HG02973 (cell line): ENCODE data around the gene CDPF1.
"Not testable (repeated sequence)": the region's sequence is repeated elsewhere in the genome, so short reads cannot be mapped to it uniquely, and the experiment has no call there.

Experiments used
- ATAC-seq: cut with Tn5 transposase; IDR thresholded peaks from one replicate; pipeline ENCODE4 v1.9.1; 2021; ENCODE audit warnings: moderate library complexity; ENCODE audit not compliant: unreplicated experiment

The CDPF1 gene

DNA sequence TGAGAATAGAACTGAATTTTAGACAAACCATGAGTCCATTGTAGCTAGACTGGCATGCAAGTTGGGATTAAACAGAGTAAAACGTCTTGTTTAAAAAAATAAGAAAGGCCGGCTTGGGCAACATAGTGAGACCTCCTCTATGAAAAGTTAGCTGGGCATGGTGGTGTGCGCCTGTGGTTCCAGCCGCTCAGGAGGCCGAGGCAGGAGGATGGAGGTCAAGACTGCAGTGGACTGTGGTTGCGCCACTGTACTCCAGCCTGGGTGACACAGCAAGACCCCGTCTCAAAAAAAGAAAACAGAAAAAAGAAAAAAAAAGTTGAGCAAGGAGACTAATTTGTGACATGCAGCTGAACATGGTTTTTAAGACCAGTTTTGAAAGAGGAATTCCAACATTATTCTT is 23.5 kb downstream of the CDPF1 start:
- ATAC-seq = no peak

DNA sequence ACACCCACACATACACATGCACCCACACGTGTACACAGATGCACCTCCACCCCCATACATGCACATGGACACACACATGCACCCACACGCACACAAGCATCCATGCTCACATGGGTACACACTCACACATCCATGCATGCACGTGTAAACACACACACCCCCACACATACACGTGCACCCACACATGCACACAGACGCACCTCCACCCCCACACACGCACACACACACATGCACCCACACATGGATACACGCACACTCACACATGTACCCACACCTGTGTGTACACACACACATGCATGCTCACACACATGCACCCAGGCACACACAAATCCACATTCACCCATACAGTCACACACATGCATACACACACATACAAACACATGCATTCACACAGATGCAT is 24.5 kb downstream of the CDPF1 start:
- ATAC-seq = no peak

DNA sequence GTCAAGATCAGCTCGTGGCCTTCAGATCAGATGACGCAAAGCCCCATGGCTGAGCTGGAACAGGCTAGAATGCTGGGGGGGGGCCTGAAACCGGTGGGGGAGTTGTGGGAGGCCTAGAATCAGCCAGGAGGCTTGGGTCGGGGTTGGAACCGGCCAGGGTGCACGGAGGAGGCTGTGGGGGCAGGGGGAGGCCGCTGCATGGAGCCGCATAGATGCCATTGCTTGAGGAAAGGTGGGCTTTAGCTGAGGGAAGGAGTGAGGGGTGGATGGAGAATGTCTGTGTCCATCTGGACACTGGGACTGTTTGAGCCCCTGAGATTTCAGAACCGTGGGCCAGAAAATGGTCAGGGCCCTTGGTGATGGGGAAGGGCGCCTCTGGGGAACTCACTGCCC is 25.2 kb downstream of the CDPF1 start:
- no peak for ATAC-seq

DNA sequence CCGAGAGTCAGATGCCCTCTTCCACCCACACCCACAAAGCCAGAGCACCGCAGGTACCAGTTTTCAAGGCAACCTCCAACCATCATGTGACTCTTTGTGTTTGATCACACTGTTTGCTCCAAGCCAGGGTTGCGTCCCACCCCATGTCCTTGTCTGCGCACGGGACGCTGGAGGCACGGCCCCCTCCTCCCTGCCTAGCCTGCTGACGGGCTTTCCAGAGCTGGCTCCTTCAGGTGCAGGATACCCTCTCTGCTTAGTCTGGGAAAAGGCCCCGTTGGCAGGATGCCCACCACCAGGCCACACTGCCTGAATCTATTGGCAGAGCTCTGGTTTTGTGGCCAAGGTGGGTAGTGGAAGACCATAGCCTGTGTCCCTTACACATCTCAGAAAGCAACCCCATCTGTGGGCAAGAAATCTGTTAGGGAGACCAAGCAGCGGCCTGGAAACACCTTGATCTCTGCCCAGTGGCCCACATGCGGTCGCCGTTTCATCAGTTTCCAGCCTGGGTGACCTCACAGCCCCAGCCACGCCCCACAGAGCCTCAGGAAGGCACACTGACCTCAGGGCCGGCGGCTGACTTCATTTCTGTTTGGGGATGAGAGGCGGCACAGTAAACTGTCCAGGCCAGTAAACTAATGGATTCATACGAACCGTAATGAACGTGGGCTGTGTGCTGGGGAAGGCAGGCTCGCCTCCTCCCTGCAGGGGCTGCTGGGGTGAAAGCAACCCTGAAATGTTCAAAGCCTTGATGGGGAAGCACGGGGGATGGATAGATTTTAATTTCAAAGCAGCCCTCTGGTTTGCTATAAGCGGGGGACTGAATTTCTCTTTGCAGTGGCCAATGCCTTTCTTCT is 25.8 kb downstream of the CDPF1 start:
- ATAC-seq = no peak

- ATAC-seq = no peak
Observed at GRCh38 chr22:46220921-46221320, 29.2 kb downstream of the CDPF1 start.

DNA sequence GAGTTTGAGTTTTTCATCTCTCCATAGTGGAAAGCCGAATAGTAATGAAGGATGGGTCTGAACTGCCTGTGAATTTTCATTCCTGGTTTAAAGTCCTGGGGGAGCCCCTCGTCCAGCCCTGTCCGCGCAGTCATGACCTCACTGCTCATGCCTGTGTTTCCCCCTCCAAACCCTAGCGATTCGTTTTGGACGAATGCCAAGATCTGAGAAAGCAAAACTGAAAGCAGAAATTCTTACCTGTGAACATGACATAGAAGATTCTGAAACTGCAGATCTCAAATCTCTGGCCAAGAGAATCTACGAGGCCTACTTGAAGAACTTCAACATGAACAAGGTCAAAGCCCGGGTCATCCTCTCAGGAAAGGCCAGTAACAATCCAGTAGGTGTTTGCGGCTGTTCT is 30.5 kb downstream of the CDPF1 start:
- ATAC-seq = no peak

DNA sequence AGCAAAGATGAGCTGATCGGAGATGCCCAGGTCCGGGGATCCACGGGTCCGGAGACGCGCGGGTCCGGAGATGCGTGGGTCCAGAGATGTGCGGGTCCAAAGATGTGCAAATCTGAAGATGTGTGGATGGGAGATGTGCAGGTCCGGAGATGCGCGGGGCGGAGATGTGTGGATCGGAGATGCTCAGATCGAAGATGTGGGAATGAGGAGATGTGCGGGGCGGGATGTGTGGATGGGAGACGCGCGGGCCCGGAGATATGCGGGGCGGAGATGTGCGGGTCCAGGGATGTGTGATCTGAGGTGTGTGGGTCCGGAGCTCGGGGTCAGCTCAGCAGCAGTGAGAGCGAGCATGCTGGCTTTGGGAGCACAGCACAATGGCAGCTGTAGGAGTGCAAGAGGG is 35.5 kb downstream of the CDPF1 start:
- ATAC-seq = no peak

DNA sequence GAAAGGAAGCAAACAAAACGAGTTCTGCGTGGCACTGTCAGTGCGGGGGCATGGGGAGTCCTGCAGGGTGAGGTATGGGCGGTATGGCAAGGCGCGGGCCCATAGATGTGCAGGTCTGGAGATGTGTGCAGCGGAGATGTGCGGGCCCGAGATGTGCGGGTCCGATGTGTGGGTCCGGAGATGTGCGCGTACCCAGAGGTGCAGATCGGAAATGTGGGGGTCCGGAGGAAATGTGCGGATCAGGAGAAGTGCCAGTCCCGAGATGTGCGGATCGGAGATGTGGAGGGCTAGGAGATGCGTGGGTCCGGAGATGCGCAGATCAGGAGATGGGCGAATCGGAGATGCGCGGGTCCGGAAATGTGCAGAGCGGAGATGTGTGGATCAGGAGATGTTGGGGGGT is 35.9 kb downstream of the CDPF1 start:
- ATAC-seq = no peak

DNA sequence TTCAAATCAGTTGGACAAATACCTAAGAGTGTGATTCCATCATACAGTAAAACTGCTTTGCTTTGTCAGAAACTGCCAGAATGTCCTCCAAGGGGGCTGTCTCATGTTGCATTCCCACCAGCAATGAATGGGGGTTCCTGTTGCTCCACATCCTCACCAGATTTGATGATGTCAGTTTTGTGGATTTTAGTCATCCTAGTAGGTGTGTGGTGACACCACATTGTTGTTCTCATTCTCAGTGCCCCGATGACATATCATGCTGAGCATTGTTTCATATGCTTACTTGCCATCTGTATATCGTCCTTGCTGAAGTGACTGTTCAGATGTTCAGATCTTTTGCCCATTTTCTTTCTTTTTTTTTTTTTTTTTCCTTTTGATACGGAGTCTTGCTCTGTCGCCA is 37.0 kb downstream of the CDPF1 start:
- no peak for ATAC-seq

GRCh38 chr22:46212195-46212594 is 37.9 kb downstream of the CDPF1 start:
- ATAC-seq = no peak

DNA sequence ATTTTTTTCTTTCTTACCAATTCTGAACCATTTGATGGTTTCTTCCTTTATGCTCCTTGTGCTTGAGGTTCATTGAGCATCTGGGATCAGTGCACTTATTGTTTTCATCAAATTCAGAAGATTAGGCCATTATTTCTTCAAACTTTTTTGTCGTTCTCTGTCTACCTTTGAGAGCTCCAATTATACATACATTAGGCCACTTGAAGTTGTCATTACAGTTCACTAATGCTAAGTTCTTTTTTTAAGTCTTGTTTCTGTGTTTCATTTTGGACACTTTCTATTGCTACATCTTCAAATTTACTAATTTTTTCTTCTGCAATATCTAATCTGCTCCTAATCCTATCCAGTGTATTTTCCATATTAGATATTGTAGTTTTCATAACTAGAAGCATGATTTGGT is 40.8 kb downstream of the CDPF1 start:
- ATAC-seq = no peak

DNA sequence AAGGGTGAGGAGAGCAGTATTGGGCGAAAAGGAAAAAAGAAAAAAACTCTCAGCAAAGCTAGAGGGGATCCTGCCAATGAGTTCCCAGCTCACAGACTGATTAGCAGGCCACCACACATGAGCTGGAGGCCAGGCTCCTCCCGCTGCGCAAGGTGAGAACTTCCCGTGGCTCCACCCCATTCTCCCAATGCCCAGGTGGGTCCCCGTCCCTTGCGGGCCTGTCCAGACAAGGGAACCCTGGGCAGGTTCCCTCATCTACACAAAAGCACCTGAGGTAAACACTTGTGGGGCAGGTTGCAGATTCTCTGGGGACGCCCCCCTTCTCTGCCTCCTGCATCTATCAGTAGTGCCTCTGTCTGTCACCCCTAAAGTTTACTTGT is 46.5 kb downstream of the CDPF1 start:
- ATAC-seq = no peak

DNA sequence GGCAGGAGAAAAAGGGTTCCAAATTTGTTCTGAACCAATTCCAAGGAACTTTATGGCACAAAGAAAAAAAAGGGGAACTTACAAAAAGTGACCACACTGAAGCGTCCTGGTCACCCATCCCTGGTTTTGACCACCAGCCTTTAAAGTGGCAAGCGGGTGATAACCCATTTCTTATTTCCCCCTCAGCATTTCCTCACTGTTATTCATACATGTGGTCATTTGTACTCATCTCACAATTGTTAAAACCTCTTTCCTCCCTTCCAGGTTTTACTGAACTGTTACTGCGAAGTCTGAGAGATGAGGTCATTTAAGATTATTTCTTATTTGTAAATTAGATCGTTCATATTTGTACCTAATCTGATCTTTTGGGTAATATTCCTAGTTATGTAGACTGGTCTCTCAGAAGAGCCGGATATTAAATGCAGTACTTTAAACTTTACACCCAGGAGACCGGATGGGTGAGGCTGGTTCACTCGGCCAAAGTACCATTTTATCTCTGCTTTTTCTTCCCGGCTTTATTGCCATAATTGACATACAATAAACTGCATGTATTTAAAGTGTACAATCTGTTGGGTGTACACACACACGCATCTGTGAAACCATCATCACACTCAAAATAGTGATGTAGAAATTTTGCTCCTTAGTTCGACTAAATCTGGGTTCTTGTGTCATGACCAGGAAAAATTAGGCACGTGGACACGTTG is 47.0 kb downstream of the CDPF1 start:
- no peak for ATAC-seq

DNA sequence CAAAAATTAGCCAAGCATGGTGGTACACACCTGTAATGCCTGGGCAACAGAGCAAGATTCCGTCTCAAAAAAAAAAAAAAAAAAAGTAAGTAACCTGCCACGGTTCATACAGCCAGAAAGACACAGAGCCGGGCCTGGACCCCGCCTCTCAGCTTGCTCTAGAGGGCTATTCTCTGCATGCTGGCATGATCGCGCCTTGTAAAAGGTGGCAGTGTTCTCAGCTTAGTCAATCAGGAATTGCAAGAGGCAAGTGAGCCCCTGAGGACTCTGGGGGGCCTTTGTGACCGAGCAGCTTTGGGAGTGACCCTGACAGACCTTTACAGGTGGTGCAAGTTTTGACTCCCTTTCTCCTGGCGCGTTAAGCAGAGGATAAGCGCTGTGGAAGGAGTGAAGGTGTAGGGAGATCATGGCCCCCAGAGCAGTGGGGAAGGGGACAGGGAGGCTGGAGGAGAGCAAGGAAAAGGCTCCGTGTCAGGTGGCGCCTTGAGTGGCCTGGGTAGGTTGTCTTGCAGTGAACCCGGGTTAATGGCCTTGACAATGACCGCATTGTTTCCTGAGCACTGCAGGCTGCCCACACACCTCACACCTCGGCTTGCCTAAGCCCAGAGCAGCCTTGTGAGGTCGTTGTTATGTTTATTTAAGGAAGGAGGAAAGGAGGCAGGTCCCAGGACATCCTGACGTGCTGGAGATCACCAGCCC is 48.9 kb downstream of the CDPF1 start:
- ATAC-seq = no peak

DNA sequence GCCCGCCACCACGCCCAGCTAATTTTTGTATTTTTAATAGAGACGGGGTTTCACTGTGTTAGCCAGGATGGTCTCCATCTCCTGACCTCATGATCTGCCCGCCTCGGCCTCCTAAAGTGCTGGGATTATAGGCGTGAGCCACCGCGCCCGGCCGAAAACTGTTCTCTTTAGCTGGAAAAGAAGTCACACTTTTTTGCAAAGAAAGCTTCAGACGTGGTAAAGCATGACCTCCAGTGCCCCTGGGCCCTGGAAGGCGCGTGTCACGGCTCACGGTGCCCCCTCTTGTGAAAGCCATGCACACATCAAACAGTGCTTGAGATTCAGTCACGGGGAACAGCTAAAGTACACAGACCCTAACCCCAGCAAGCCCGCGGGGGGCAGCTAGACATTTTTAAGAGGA is 51.3 kb downstream of the CDPF1 start:
- ATAC-seq = not testable (repeated sequence)

DNA sequence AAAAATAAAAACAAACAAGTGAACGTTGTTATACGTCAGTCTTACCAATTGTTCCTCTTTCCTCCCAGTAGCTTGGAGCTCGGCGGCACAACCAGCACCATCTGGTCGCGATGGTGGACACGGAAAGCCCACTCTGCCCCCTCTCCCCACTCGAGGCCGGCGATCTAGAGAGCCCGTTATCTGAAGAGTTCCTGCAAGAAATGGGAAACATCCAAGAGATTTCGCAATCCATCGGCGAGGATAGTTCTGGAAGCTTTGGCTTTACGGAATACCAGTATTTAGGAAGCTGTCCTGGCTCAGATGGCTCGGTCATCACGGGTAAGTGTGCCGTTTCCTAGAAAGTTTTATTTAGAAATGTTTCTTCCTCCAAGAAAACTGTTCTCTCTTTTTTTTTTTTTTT is 51.8 kb downstream of the CDPF1 start:
- ATAC-seq = no peak

GRCh38 chr22:46196278-46196677 is 53.8 kb downstream of the CDPF1 start:
- ATAC-seq = no peak

DNA sequence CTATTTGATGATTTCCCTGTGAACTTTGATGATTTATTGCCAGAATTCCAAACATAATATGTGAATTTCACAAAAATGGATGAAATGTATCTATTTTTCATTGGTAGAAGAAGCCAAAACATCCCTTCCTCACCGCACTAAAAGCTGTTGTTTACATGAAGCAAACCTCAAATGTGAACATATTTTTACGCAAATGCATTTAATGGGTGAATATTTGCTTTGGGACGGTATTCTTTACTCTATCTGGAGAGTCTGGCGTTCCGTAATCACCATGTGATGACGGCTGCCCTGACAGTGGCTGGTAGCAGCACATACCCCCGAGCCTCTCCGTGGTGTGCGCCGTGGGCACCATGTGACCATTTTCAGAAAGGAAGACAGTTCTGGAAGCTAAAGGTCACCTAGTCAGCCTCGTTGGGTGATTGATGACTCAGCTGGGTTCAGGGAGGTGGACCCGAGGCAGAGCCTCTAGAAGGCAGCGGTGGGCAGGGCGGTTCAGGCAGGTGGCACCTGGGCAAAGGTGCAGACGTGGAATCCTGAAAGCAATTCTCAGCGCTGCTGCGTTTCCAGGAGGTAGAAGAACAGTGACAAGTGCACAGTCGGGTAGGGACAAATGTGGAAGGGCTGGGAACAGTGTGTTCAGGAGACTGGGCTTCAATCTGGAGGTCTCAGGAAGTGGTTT is 54.5 kb downstream of the CDPF1 start:
- ATAC-seq = no peak
